CD4-positive, alpha-beta T cell treated with Interleukin-15 for 1 hour (primary cell): ENCODE measurements around the gene CCDC102A.

Experiments
- DNase-seq: peaks from one replicate; pipeline ENCODE4 v3.0.0-alpha.2; 2020

CCDC102A gene

GRCh38 chr16:57498031-57498430 lies 38.3 kb downstream of the CCDC102A start:
- no peak for DNase-seq

GRCh38 chr16:57497121-57497520 lies 39.2 kb downstream of the CCDC102A start:
- no peak for DNase-seq

DNA sequence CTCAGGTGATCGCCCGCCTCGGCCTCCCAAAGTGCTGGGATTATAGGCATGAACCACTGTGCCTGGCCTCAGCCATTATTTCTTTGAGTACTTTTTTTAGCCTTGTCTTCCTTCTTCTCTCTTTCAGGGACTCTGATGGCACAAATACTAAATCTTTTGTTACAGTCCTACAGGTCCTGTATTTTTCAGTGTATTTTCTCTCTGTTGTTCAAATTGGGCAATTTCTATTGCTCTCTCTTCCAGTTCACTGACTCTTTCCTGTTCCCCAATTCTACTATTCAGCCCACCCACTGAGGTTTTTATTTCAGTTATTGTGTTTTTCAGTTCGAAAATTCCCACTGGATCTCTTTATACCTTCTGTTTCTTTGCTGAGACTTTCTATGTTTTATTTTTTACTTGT lies 42.6 kb downstream of the CCDC102A start:
- no peak for DNase-seq

- DNase-seq: no peak
Measured at GRCh38 chr16:57489229-57489628, 47.1 kb downstream of the CCDC102A start.

DNA sequence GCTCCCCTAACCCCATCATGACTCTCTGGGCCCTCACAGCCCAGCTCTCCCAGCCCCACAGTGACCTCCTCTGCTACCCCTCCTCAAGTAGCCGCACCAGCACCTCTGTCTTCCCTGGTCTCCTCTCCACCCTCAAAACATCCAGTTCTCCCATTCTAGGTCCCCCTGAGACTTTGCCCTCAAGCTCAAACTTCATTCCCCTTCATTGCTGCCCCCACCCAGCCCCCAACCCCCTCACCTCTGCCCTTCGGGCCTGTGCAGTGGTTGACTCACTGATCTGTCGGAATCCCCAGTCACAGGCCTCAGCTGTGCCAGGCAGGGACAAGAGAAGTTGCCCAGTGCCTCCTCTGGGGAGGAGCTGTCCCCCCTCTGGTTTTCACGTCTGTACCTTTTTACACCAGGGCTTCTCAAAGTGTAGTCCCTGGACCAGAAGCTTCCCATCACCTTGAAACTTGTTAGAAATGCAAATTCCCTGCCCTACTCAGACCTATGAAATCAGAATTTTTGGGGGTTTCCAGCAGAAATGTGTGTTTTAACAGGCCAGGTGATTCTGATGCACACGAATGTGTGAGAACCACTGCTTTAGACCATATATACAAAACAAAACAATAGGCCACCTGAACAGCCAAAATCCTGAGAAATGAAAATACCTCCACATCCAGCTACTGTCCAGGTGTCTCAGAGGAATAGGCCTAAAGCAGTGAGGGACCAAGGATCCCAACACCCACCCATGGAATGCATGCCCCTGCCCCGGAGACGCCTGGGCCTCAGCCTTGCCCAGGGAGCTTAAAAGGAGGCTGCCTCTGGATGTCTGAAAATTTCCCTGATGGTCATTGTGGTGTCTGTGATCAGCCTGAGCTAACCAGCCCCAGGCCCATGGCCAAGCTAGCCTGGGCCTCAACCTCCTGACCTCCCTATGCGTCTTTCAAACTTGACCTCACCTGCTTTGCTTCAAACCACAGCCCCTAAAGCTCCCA lies 49.2 kb downstream of the CCDC102A start:
- no peak for DNase-seq

DNA sequence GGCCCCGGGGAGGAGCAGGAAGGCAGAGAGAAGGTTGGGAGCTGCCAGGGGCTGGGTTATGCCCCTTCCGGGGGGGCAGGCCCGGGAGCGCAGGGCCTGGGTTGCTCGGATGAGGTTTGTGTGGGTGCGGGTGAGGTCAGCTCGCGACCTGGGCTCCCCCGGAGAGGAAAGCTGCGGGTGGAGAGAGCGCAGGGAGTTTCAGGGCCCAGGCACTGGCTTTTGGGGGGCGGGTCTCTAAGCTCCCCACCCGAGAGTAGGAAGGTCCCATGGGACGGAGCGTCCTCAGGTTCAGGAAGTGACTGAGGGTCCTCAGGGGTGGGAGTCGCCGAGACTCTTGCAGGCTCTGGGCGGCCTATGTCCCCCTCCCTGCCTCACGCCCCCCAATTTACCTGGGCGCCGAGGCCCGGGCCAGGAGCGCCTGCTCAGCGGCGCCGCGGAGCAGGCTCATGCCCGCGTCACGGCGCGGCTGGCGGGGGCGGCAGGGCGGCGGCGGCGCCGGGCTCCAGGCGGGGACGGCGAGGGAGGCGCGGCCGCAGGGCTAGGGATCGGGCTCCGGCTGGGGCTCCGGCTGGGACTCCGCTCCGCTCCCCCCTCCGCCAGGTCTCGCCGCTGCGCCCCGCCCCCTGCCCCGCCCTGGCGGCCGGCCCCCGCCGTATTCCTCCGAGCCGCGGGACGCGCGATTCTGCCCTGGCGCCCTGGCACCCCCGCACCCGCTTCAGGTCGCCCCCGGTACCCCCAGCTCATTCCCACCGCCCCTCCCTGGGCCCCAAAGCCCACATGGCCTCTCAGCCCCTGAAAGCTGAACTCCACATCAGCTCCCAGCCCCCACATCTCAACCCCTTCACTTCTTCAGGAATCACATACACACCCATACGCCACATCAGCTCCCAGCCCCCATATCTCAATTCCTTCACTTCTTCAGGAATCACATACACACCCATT lies 50.2 kb downstream of the CCDC102A start, which contains the start of gene DOK4:
Gene DOK4 (minus strand): TSS at position 578 of the 942 bp plus-strand sequence. CDS start 6,986 bp downstream, outside the sequence.
- DNase-seq: peak; percentile 76

- no peak for DNase-seq
Measured at GRCh38 chr16:57485091-57485915, 51.1 kb downstream of the CCDC102A start.

- no peak for DNase-seq
Measured at GRCh38 chr16:57484515-57485005, 51.8 kb downstream of the CCDC102A start.

- no peak for DNase-seq
Measured at GRCh38 chr16:57483725-57484514, 52.5 kb downstream of the CCDC102A start.

DNA sequence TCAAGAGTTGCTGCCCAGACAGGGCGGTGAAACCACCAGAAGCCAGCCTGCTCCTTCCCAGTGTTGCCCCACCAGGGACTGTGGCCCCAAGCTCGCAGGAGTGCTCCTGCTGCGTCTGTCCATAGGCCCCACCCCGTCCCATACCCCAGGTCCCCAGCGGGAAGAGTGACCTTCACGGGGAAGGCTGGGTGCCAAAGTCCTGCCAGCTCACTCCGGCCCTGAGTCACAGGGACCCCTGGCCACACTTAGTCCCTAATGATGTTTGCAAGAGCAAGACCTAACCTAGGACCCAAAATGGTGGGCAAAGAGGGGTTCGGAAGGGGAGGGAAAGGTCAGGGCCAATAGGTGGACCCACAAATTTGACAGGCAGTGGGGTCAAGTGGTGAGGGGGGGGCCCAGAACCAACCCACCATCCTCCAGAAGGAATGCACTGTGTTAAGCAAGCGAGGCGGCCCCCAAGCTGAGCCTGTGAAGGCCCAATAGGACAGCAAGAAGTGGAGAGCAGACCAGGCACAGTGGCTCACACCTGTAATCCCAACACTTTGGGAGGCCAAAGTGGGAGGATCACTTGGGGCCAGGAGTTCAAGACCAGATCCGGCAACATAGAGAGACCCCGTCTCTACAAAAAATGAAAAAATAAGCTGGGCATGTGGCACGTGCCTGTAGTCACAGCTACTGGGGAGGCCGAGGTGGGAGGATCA lies 53.4 kb downstream of the CCDC102A start:
- DNase-seq: no peak

GRCh38 chr16:57481421-57481820 lies 55.0 kb downstream of the CCDC102A start:
- no peak for DNase-seq

GRCh38 chr16:57480754-57481230 lies 55.6 kb downstream of the CCDC102A start:
- DNase-seq: no peak

DNA sequence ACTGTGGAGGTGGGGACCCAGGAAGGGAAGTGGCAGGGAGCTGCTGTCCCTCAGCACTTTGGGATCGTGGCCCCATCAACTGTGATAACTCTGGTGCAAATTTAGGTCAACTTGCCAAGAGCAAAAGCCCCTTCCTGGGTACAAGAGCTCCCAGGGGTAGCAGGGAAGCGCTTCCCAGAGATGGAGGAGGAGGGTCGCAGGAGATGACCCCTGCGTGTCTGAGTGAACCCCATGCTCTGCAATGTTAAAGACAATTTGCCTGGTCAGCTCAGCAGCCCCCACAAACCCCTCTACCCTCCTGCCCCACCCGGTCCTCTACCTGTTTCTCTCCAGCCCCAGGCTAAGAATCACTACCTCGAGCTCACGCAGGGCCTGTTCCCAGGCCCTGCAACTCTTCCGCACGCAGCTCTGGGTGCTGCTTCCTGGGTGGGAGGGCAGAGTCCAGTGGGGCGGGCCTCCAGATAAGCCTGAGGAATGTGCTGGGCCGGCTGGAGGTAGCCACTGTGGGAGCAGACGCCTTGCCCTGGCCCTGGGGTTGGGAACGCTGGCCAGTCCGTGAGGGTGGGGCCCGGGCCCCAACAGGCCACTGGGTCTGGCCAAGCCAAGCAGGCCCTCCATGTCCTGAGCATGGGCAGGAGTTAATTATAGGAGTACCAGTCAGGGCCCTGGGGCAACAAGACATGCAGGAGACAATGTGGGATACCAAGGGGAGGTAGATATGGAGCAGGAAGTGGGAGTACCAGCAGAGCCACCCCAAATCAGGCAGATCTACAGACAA lies 56.2 kb downstream of the CCDC102A start:
- DNase-seq: no peak

GRCh38 chr16:57479205-57479975 lies 57.0 kb downstream of the CCDC102A start:
- no peak for DNase-seq

DNA sequence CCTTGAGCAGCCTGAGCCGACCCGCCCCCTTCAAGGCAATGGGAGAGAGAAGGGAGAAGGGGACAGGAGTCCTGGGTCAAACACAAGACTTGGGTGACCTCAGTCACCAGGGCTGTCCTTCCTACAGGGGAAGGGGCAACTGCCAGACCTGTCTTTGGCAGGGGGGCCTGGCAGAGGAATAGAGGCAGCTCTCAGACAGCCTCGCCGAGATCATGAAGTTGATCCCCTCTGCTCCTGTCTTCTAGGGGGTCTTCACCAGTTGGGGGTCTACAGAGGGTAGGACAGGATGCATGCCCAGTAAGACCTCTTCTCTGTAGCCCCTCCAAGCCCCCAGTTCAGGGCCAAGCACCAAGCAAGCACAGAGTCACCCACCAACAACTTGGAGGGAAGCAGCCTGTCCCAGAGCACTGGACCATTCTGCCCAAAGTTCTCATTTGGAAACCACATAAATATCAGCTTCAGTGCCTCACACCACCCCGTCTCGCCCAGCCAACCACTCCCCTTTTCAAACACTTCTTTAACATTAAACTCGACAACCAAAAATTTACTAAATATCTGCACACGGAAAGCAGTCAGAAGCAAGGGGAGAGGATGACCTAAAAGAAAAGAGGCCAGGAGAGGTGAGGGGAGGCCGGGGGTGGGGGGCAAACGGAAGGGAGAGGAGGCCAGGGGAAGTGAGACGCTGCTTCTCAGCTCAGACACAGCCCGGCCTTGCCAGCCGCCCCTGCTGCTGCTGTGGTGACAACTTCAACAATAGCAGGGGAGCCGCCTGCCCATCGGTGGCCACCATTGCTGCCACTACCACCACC lies 57.8 kb downstream of the CCDC102A start:
- DNase-seq: no peak

DNA sequence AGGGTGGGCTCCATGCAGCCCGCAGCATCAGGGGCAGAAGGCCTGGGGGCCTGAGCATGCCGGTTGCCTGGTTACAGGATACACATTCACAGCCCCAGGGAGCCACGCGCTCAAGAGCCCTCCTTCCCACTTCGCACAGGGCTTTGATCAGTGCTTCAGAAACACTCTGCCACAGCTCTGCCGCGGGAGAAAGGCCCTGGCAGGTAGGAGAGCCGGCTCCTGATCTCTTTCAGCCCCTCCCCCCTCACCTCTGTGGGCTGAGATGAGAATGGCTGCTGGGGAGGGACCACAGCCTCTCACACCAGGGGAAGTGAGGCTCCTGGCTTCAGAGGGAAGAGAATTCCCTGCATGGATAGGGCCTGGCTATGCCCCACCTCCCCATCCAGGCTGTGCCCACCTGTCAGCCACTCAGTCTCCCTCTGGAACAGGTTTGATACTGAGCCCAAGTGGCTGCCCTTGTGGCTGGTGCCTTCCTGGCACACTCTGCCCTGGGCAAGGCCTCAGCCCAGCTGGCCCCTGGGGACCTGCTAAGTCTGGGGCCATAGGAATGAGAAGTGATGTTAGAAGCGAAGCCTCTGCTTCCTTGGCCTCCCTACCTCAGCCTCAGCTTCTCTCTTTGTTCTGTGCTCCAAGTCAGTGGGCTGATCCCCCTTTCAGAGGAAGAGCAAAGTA lies 58.7 kb downstream of the CCDC102A start:
- no peak for DNase-seq
